Tibial nerve (tissue), 4 donors: Measurements from ENCODE around the gene ZC3H12C. TPM values are rescaled to one million over a fixed set of nuclear protein-coding genes. Genes with fewer than 3 reads are reported as not detected.
A peak's percentile ranks its signal among the peaks of the same experiment; 100 is the strongest.
"Not testable (repeated sequence)": the region's sequence is repeated elsewhere in the genome, so short reads cannot be mapped to it uniquely, and the experiment has no call there.

Experiments used
- DNase-seq, 2 donors: peaks; one replicate each; pipeline ENCODE4 v3.0.0-alpha.2; 2019; ENCODE audit warnings: low spot score in 2 of 2
- H3K27ac ChIP-seq, 4 donors: fragments of 200-600 bp; sonication (generic) in 3 of 4; one replicate each; pipeline ENCODE4 v1.5.1; 2017 to 2019; ENCODE audit warnings: mild to moderate bottlenecking in 1 of 4
- H3K27me3 ChIP-seq, 2 donors: fragments of 200-600 bp; sonication (generic) in 1 of 2; one replicate each; pipeline versions ENCODE4 v1.5.1 to v1.6.0; 2017 to 2019
- H3K36me3 ChIP-seq, 3 donors: fragments of 200-600 bp; sonication (generic); one replicate each; pipeline ENCODE4 v1.5.1; 2018 to 2019
- H3K4me1 ChIP-seq, 4 donors: fragments of 200-600 bp; sonication (generic) in 3 of 4; one replicate each; pipeline ENCODE4 v1.5.1; 2017 to 2019
- H3K4me3 ChIP-seq, 4 donors: fragments of 200-600 bp; sonication (generic) in 3 of 4; one replicate each; pipeline ENCODE4 v1.5.1; 2017 to 2019; ENCODE audit warnings: mild to moderate bottlenecking in 1 of 4, moderate library complexity in 1 of 4
- H3K9me3 ChIP-seq, 4 donors: fragments of 200-600 bp; sonication (generic) in 3 of 4; one replicate each; pipeline ENCODE4 v1.5.1; 2017 to 2019
- CTCF ChIP-seq, 5 experiments: fragments of 200-600 bp in 3 of 5; fragments of 450-650 bp in 2 of 5; sonication (generic) in 3 of 5; IDR thresholded peaks; one replicate each; pipeline ENCODE4 v1.5.1; 2016 to 2019; ENCODE audit warnings: antibody characterized with exemption in 5 of 5, mild to moderate bottlenecking in 3 of 5, moderate library complexity in 2 of 5
- EP300 ChIP-seq, 2 donors: sonication (generic); formaldehyde crosslinking; IDR thresholded peaks; one replicate each; pipeline ENCODE4 v1.6.1; 2017; ENCODE audit warnings: antibody characterized with exemption in 2 of 2, mild to moderate bottlenecking in 1 of 2
- POLR2A ChIP-seq, 2 donors: fragments of 450-650 bp; IDR thresholded peaks; one replicate each; pipeline ENCODE4 v1.6.1; 2017; ENCODE audit warnings: antibody characterized with exemption in 2 of 2, mild to moderate bottlenecking in 2 of 2, moderate library complexity in 2 of 2
- WGBS, 2 donors: methylation state at CpG; one replicate each; pipeline ENCODE4 v1.1.5; 2018; 5-methylcytosine and 5-hydroxymethylcytosine counted together
- total RNA-seq, 4 donors: library from RNA; depleted of rRNA; stranded (reverse); fragments of >200 nt; gene quantifications; one replicate each; pipeline ENCODE4 v1.1.0, GENCODE V29; 2016

Gene ZC3H12C
- total RNA-seq, 4 donors from 2014 or later: 15.9 to 26.0 (median 19.4) TPM

- whole genome bisulfite sequencing, 2 donors: 83% methylated on average over 3 of the region's 3 CpGs
- peak overlapping the region in 3 of 4 donors; percentile 13 to 71 (median 63) for H3K27ac ChIP-seq
- TF ChIP-seq CTCF (IDR thresholded peaks at IDR 0.05): no peak
- TF ChIP-seq POLR2A (IDR thresholded peaks at IDR 0.05): no peak
- no peak for TF ChIP-seq EP300 (IDR thresholded peaks at IDR 0.05)
These were observed 30.9 kb upstream of the ZC3H12C start for GRCh38 chr11:110062247-110062646.

DNA sequence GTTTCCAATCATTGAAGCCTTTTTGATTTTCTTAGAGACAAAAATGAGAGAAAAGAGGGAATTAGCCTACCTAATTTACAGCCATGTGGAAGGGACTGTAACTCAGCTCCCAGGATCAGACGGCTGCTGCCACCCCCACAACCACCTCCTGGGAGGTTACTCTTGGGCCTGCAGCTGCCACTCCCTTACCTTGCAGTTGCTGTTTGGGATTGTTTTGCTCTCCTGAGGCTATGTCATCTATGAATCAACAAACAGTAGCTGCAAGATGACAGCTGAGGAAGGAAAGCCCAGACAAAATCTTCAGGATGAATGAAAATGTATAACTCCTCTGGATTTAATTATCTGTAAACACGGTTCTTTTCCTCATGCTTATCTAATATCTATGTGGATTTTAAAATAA, 28.0 kb upstream of the ZC3H12C start:
- no peak overlapping the region for H3K4me3 ChIP-seq
- no peak for DNase-seq
- H3K9me3 ChIP-seq: no peaks in the 10 kb centered on the region
- peaks cover 0 to 27% (median 5%) of the 10 kb centered on the region in 4 donors for H3K4me1 ChIP-seq
- no peak overlapping the region for H3K27ac ChIP-seq
- no peak for TF ChIP-seq EP300 (IDR thresholded peaks at IDR 0.05)
- no peak for TF ChIP-seq POLR2A (IDR thresholded peaks at IDR 0.05)
- H3K27me3 ChIP-seq: no peaks in the 10 kb centered on the region
- peaks cover 0 to 4% (median 0%) of the 10 kb centered on the region in 3 donors for H3K36me3 ChIP-seq
- WGBS, 2 donors: 68 to 71% methylated on average over 2 of the region's 2 CpGs

More at GRCh38 chr11:110062247-110062646, 30.9 kb upstream of the ZC3H12C start:
- peaks cover 0 to 4% (median 0%) of the 10 kb centered on the region in 3 donors for H3K36me3 ChIP-seq
- no peaks in the 10 kb centered on the region for H3K27me3 ChIP-seq
- DNase-seq: no peak
- no peaks in the 10 kb centered on the region for H3K9me3 ChIP-seq
- no peak overlapping the region for H3K4me3 ChIP-seq
- H3K4me1 ChIP-seq: peaks cover 0 to 18% (median 0%) of the 10 kb centered on the region in 4 donors

DNA sequence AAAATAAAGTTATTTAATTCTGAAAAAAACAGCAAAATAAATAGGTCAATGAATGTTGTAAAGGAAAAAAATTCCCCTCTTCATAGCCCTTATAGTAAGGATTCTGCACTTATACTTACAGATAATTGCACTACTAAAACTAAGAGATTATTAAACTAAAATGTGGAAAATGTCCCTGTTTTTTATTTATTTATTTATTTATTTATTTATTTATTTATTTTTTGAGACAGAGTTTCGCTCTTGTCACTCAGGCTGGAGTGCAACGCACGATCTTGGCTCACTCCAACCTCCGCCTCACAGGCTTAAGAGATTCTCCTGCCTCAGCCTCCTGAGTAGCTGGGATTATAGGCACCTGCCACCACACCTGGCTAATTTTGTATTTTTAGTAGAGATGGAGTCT, 25.2 kb upstream of the ZC3H12C start:
- not testable (repeated sequence) for H3K9me3 ChIP-seq, H3K27ac ChIP-seq, H3K36me3 ChIP-seq, H3K27me3 ChIP-seq, DNase-seq, H3K4me3 ChIP-seq
- H3K4me1 ChIP-seq: peaks cover 0 to 27% (median 5%) of the 10 kb centered on the region in 4 donors
- WGBS, 2 donors: 93 to 99% methylated on average over 4 of the region's 4 CpGs

DNA sequence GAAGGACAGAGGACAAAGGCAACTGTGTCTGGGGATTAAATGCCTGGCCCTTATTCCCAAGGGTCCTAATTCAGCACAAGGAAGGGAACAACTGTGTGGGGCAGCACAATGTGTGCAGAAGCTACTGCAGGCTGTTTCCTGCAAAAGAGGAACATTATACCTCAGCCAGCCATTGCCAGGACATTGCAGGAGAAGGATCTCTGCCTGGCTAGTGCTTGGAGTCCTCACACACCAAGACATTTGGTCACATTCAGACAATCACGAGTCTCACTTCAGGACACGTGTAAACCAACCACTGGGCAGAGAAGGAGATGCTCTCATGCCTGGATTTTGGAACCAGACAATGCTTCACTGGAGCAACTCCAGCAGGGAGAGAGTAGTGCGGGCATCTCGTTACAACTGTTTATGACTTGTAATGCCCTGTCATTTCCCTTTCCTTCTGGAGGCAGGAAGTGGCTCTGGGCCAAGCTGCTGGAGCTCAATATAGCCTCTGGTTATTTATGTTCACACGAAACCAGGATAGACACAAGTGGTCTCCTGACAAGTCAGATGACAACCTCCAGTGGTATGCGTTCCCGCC, 23.9 kb upstream of the ZC3H12C start:
- Histone ChIP-seq H3K36me3 (peaks cover 0 to 4% (median 0%) of the 10 kb centered on the region in 3 donors), H3K4me1 (peaks cover 0 to 23% (median 5%) of the 10 kb centered on the region in 4 donors), H3K27me3 (no peaks in the 10 kb centered on the region), H3K4me3 (no peak overlapping the region), H3K27ac (peak overlapping the region in 2 of 4 donors; percentile 12 to 38), H3K9me3 (no peaks in the 10 kb centered on the region)
- peak in 1 of 2 donors; percentile 49 for DNase-seq
- WGBS, 2 donors: 22 to 40% methylated on average over 7 of the region's 7 CpGs
- no peak for TF ChIP-seq CTCF (IDR thresholded peaks at IDR 0.05)
- TF ChIP-seq EP300 (IDR thresholded peaks at IDR 0.05): peak in 1 of 2 donors; percentile 46
- TF ChIP-seq POLR2A (IDR thresholded peaks at IDR 0.05): no peak

GRCh38 chr11:110070176-110070575, 23.0 kb upstream of the ZC3H12C start:
- Histone ChIP-seq H3K27ac (no peak overlapping the region), H3K9me3 (no peaks in the 10 kb centered on the region), H3K4me3 (no peak overlapping the region), H3K4me1 (peaks cover 0 to 23% (median 5%) of the 10 kb centered on the region in 4 donors), H3K27me3 (no peaks in the 10 kb centered on the region), H3K36me3 (no peaks in the 10 kb centered on the region)
- DNase-seq: no peak
- TF ChIP-seq POLR2A (IDR thresholded peaks at IDR 0.05) (no peak), EP300 (IDR thresholded peaks at IDR 0.05) (no peak), CTCF (IDR thresholded peaks at IDR 0.05) (no peak)
- WGBS, 2 donors: 95 to 99% methylated on average over 3 of the region's 3 CpGs

GRCh38 chr11:110071197-110071596, 22.0 kb upstream of the ZC3H12C start:
- TF ChIP-seq EP300 (IDR thresholded peaks at IDR 0.05) (no peak), CTCF (IDR thresholded peaks at IDR 0.05) (no peak), POLR2A (IDR thresholded peaks at IDR 0.05) (no peak)
- no peak overlapping the region for H3K27ac ChIP-seq
- H3K9me3 ChIP-seq: no peaks in the 10 kb centered on the region
- no peaks in the 10 kb centered on the region for H3K36me3 ChIP-seq
- peaks cover 0 to 33% (median 7%) of the 10 kb centered on the region in 4 donors for H3K4me1 ChIP-seq
- 94 to 100% methylated on average over 2 of the region's 2 CpGs for WGBS, 2 donors
- DNase-seq: no peak
- no peaks in the 10 kb centered on the region for H3K27me3 ChIP-seq
- no peak overlapping the region for H3K4me3 ChIP-seq
